ENCODE data around the gene GBP1.

GBP1 gene

DNA sequence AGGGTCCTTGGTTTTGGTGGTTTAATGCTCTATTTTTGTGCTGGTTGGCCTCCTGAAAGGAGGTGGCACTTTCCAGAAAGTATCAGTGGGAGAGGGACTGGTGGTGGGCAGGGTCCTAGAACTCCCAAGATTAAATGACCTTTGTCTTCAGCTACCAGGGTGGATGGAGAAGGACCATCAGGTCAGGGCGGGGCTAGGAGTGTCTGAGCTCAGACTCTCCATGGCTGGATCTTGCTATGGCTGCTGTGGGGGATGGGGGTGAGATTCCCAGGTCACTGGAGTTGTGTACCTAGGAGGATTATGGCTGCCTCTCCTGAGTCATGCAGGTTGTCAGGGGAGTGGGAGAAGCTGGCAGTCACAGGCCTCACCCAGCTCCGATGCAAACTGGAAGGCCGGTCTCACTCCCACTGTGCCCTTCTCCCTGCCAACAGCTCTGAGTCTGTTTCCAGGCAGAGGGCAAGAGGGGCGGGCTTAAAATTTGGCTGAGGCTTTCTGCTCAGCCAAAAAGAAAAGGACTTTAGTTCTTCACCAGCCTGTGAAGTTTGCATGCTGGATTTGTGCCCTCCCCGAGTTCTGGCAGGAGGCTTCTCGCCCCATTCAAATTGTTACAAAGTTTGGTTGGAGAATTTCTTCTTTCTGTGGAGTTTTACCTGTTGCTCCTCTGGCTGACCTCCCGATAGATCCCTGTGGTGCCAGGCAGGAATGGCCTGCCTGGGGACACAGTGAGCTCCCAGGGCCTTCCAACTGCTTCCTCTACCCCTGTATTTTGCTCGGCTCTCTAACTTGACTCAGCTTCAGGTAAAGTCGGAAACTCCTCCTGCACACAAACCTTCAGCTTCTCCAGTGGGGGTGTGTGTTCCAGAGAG, 59.5 kb downstream of the GBP1 start:
- DNase-seq: no peak
